Activated CD8-positive, alpha-beta memory T cell treated with anti-CD3 and anti-CD28 coated beads, Interleukin-2, amount 10 ng/mL, durations not matched to agents 7 days and 5 days (primary cell): Measurements from ENCODE around the gene KIF26B. TPM values are rescaled to one million over a fixed set of nuclear protein-coding genes. Genes with fewer than 3 reads are reported as not detected.

ENCODE experiments used
- ATAC-seq: fragments of 150-1000 bp; cut with Tn5 transposase; one replicate; pipeline ENCODE4 v1.10.0; 2021; ENCODE audit warnings: moderate library complexity
- CTCF ChIA-PET: fragments of 350-600 bp; sonication (Branson Sonifier 250); formaldehyde crosslinking; loops from one replicate; lab custom pipeline; 2021; ENCODE audit warnings: antibody characterized with exemption; lab: Charles Lee
- DNase-seq: peaks from one replicate; pipeline ENCODE4 v3.0.0-alpha.2; 2020
- H3K27ac Mint-ChIP-seq: one replicate; pipeline ENCODE4 v1.8.0; 2021; ENCODE audit warnings: mild to moderate bottlenecking, mixed read lengths
- H3K27me3 Mint-ChIP-seq: one replicate; pipeline ENCODE4 v1.8.0; 2021; ENCODE audit warnings: mixed read lengths
- H3K36me3 Mint-ChIP-seq: one replicate; pipeline ENCODE4 v1.8.0; 2021; ENCODE audit warnings: mild to moderate bottlenecking, mixed read lengths
- H3K4me1 Mint-ChIP-seq: one replicate; pipeline ENCODE4 v1.8.0; 2021; ENCODE audit warnings: mixed read lengths
- H3K4me3 Mint-ChIP-seq: one replicate; pipeline ENCODE4 v1.8.0; 2021; ENCODE audit warnings: mild to moderate bottlenecking, moderate library complexity, mixed read lengths
- H3K9me3 Mint-ChIP-seq: one replicate; pipeline ENCODE4 v1.8.0; 2022; ENCODE audit warnings: low read depth, mixed read lengths
- total RNA-seq, 2 experiments: library from RNA; stranded (reverse); gene quantifications; one replicate each; pipeline ENCODE4 v1.2.3, GENCODE V29; 2021

The KIF26B gene
- total RNA-seq, 2 experiments from 2014 or later: 0.28 TPM; not detected in 1

DNA sequence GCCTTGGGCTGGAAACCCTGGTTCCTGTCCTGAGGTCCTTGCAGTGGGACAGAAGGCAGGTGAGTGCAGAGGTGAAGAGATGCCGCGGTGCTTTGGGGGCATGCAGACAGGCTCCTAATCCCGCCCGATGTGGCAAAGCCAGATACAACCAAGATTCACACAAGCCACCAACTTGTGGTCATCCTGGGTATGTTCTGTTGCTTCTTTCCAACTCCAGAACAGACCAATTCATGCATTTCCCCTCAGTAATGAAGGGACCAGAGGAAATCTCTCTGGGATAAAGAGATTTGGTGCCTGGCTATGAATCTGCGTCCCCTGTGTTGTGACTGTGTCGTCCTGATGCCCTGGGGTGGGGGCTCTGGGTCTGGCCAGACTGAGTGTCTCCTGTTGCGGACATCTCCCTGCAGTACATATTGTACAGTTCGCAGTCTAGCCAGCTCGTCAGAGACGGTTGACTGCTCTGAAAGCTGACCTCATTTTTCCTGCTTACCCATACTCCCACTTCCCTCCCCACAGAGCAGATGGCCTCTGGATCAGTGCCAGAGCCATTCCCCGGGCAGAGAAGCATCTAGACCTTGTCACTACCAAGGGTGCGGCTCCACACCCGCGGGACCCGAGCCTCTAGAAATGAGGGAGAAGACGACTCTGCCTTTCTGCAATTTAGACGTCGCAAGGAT lies 216.3 kb downstream of the KIF26B start:
- ATAC-seq: no peak

GRCh38 chr1:245373131-245373530 lies 218.3 kb downstream of the KIF26B start:
- peaks cover 6% of the 10 kb centered on the region for H3K4me1 Mint-ChIP-seq
- no peaks in the 10 kb centered on the region for H3K36me3 Mint-ChIP-seq
- CTCF ChIA-PET: no interaction called here
- peaks cover 18% of the 10 kb centered on the region for H3K27me3 Mint-ChIP-seq
- H3K27ac Mint-ChIP-seq: no peak overlapping the region
- DNase-seq (no peak), ATAC-seq (no peak)
- no peaks in the 10 kb centered on the region for H3K9me3 Mint-ChIP-seq
- H3K4me3 Mint-ChIP-seq: no peak overlapping the region

More for the DNA sequence above, 216.3 kb downstream of the KIF26B start:
- no peak for DNase-seq
- H3K4me3 Mint-ChIP-seq: no peak overlapping the region
- no peaks in the 10 kb centered on the region for H3K4me1 Mint-ChIP-seq
- H3K9me3 Mint-ChIP-seq: no peaks in the 10 kb centered on the region
- no peak overlapping the region for H3K27ac Mint-ChIP-seq
- H3K27me3 Mint-ChIP-seq: peaks cover 5% of the 10 kb centered on the region
- no peaks in the 10 kb centered on the region for H3K36me3 Mint-ChIP-seq
- CTCF ChIA-PET: no interaction called here

- ATAC-seq: no peak
- H3K9me3 Mint-ChIP-seq: no peaks in the 10 kb centered on the region
- H3K27me3 Mint-ChIP-seq: peaks cover 22% of the 10 kb centered on the region
- no peaks in the 10 kb centered on the region for H3K36me3 Mint-ChIP-seq
- peaks cover 15% of the 10 kb centered on the region for H3K4me1 Mint-ChIP-seq
- CTCF ChIA-PET: no interaction called here
- no peak for DNase-seq
- no peak overlapping the region for H3K27ac Mint-ChIP-seq
- H3K4me3 Mint-ChIP-seq: no peak overlapping the region
These were observed 221.1 kb downstream of the KIF26B start for GRCh38 chr1:245375789-245376460.

DNA sequence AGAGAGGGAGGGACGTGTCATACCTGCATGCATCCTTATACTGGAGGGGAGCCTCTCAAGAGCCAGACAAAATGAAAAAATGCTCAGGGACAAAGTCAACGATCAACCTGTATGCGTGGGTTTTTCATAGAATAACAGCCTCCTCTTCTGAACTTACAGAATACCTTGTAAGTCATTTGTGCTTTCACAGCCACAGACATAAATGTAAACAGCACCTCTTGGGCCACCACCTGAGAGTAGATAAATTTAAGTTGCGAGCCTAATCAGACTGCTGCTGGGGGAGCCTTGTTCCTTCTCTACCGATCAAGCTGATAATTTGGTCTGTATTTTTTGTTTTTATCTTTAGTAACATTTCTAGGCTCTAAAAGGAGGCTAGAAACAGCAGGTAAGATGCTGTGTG lies 223.1 kb downstream of the KIF26B start:
- Mint-ChIP-seq H3K36me3 (no peaks in the 10 kb centered on the region), H3K9me3 (no peaks in the 10 kb centered on the region), H3K27ac (no peak overlapping the region), H3K27me3 (peaks cover 22% of the 10 kb centered on the region), H3K4me1 (peaks cover 15% of the 10 kb centered on the region), H3K4me3 (no peak overlapping the region)
- DNase-seq (no peak), ATAC-seq (no peak)
- CTCF ChIA-PET: no interaction called here

DNA sequence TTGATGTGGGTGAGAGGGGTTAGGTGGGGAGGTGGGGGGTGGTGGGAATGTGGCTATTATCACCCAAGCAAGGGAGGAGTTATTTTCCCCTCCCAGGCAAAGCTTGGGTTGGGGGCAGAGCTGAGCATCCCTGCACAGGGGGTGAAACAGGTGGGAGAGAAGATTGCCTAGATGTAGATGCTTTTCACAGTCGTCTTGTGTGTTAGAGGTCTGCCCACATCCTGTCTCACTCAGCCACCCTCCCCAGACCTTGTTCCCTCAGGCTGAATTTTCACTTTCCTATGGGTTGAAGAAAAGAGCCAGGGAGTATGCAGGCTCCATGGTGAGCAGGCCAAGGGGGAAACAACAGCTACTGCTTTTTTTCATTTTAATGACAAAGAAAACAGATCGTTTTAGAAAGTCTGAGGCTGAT lies 223.5 kb downstream of the KIF26B start:
- Mint-ChIP-seq H3K27ac (no peak overlapping the region), H3K9me3 (no peaks in the 10 kb centered on the region), H3K36me3 (no peaks in the 10 kb centered on the region), H3K4me1 (peaks cover 15% of the 10 kb centered on the region), H3K4me3 (no peak overlapping the region), H3K27me3 (peaks cover 22% of the 10 kb centered on the region)
- DNase-seq: peak; percentile 42
- CTCF ChIA-PET: no interaction called here
- peak; percentile 61 for ATAC-seq

- no peaks in the 10 kb centered on the region for H3K36me3 Mint-ChIP-seq
- no peak overlapping the region for H3K27ac Mint-ChIP-seq
- H3K4me3 Mint-ChIP-seq: no peak overlapping the region
- ATAC-seq (peak; percentile 16), DNase-seq (no peak)
- H3K27me3 Mint-ChIP-seq: peaks cover 24% of the 10 kb centered on the region
- H3K4me1 Mint-ChIP-seq: peaks cover 15% of the 10 kb centered on the region
- no peaks in the 10 kb centered on the region for H3K9me3 Mint-ChIP-seq
- CTCF ChIA-PET: no interaction called here
These were observed 224.0 kb downstream of the KIF26B start for GRCh38 chr1:245378745-245379144.

DNA sequence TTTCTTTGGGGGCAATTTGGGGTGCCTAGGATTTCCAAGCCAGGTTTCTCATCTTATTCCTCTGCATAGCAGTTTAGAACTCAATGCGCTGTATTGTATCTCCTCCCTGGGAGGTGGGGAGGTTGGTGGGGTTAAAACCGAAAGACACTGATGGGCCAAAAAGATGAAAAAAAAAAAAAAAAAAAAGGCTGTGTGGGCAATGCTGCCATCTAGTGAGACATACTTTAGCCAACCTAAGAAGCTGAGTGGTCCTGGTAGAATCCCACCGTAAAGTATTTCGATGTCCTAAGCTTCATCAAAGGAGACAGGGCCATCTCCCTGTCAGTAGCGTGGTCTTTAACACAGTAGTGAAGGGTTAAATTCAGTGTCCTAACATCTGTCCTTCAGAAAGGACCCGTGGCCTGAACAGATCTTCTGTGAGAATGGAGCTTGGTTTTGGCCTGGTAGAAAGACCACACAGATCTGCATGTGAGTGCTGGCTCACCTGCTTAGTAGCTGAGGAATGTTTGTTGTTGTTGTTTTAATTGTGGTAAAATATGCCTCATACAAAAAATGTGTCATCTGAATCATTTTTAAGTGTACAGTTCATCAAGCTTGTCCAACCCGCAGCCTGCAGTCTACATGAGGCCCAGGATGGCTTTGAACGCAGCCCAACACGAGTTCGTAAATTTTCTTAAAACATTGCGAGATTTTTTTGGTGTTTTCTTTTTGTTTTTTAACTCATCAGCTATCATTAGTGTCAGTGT lies 226.2 kb downstream of the KIF26B start:
- H3K27ac Mint-ChIP-seq: no peak overlapping the region
- peaks cover 15% of the 10 kb centered on the region for H3K4me1 Mint-ChIP-seq
- no peaks in the 10 kb centered on the region for H3K9me3 Mint-ChIP-seq
- no peak for ATAC-seq
- no peak overlapping the region for H3K4me3 Mint-ChIP-seq
- peaks cover 29% of the 10 kb centered on the region for H3K27me3 Mint-ChIP-seq
- no peaks in the 10 kb centered on the region for H3K36me3 Mint-ChIP-seq
- CTCF ChIA-PET: interaction anchor here (0.8 to 1.2 kb wide), 4 partner anchors 213 to 231 kb away, joined by 3 to 8 read pairs (median 6); no protein-coding TSS in a partner anchor
- no peak for DNase-seq

- H3K27ac Mint-ChIP-seq: no peak overlapping the region
- CTCF ChIA-PET: no interaction called here
- peaks cover 19% of the 10 kb centered on the region for H3K27me3 Mint-ChIP-seq
- no peaks in the 10 kb centered on the region for H3K36me3 Mint-ChIP-seq
- no peaks in the 10 kb centered on the region for H3K9me3 Mint-ChIP-seq
- peaks cover 10% of the 10 kb centered on the region for H3K4me1 Mint-ChIP-seq
- no peak overlapping the region for H3K4me3 Mint-ChIP-seq
- DNase-seq (no peak), ATAC-seq (no peak)
These were observed 228.2 kb downstream of the KIF26B start for GRCh38 chr1:245382981-245383380.

GRCh38 chr1:245383396-245384330 lies 228.9 kb downstream of the KIF26B start:
- ATAC-seq (no peak), DNase-seq (no peak)
- Mint-ChIP-seq H3K4me3 (no peak overlapping the region), H3K4me1 (peaks cover 4% of the 10 kb centered on the region), H3K36me3 (no peaks in the 10 kb centered on the region), H3K9me3 (no peaks in the 10 kb centered on the region), H3K27ac (no peak overlapping the region), H3K27me3 (peaks cover 19% of the 10 kb centered on the region)
- CTCF ChIA-PET: no interaction called here

DNA sequence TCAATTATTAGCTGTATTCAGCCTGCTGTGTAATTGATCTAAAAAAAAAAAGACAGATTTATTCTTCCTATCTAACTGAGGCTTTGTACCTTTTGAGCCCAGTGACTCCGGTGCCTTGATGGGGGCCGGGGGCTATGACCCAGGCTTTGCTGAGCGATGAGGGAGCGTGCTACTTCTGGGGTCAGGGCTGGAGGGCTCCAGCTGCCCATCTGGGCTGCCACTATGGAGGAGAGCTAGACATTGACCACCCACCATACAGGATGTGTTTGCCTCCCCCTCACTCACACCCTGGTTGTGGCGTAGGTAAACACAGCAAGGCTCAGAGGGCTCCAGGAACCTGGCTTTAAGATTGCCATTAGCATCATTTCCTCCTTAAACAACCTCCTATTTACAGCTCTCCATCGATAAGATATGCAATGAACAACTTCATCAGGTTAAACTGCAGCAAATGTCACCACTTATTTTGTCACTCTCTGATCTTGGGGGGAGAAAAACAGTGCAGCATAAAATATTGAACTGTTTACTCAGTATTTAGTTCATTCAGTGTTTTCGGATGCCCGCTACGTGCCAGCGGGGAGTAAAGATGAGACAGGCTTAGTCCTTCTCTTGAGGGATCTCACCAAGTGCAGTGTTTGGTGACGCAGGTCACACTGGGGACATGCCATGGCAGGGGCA lies 231.6 kb downstream of the KIF26B start:
- ATAC-seq: no peak
- no peak overlapping the region for H3K27ac Mint-ChIP-seq
- CTCF ChIA-PET: no interaction called here
- H3K4me1 Mint-ChIP-seq: no peaks in the 10 kb centered on the region
- H3K27me3 Mint-ChIP-seq: peaks cover 14% of the 10 kb centered on the region
- DNase-seq: no peak
- no peaks in the 10 kb centered on the region for H3K36me3 Mint-ChIP-seq
- H3K9me3 Mint-ChIP-seq: no peaks in the 10 kb centered on the region
- no peak overlapping the region for H3K4me3 Mint-ChIP-seq

GRCh38 chr1:245388687-245389086 lies 233.9 kb downstream of the KIF26B start:
- Mint-ChIP-seq H3K36me3 (no peaks in the 10 kb centered on the region), H3K4me3 (no peak overlapping the region), H3K27ac (no peak overlapping the region), H3K9me3 (no peaks in the 10 kb centered on the region), H3K4me1 (no peaks in the 10 kb centered on the region), H3K27me3 (peaks cover 13% of the 10 kb centered on the region)
- DNase-seq (no peak), ATAC-seq (no peak)
- CTCF ChIA-PET: no interaction called here

- Mint-ChIP-seq H3K27me3 (peaks cover 7% of the 10 kb centered on the region), H3K9me3 (no peaks in the 10 kb centered on the region), H3K36me3 (no peaks in the 10 kb centered on the region), H3K4me1 (no peaks in the 10 kb centered on the region), H3K4me3 (no peak overlapping the region), H3K27ac (no peak overlapping the region)
- CTCF ChIA-PET: no interaction called here
- ATAC-seq (no peak), DNase-seq (no peak)
These were observed 235.1 kb downstream of the KIF26B start for GRCh38 chr1:245389873-245390272.
